ENCODE data around the gene RGS3. TPM values are rescaled to one million over a fixed set of nuclear protein-coding genes. Genes with fewer than 3 reads are reported as not detected.

Gene RGS3
- total RNA-seq, 1 experiment from 2014 or later = 16.6 TPM

- TF ChIP-seq, protein P1, sequence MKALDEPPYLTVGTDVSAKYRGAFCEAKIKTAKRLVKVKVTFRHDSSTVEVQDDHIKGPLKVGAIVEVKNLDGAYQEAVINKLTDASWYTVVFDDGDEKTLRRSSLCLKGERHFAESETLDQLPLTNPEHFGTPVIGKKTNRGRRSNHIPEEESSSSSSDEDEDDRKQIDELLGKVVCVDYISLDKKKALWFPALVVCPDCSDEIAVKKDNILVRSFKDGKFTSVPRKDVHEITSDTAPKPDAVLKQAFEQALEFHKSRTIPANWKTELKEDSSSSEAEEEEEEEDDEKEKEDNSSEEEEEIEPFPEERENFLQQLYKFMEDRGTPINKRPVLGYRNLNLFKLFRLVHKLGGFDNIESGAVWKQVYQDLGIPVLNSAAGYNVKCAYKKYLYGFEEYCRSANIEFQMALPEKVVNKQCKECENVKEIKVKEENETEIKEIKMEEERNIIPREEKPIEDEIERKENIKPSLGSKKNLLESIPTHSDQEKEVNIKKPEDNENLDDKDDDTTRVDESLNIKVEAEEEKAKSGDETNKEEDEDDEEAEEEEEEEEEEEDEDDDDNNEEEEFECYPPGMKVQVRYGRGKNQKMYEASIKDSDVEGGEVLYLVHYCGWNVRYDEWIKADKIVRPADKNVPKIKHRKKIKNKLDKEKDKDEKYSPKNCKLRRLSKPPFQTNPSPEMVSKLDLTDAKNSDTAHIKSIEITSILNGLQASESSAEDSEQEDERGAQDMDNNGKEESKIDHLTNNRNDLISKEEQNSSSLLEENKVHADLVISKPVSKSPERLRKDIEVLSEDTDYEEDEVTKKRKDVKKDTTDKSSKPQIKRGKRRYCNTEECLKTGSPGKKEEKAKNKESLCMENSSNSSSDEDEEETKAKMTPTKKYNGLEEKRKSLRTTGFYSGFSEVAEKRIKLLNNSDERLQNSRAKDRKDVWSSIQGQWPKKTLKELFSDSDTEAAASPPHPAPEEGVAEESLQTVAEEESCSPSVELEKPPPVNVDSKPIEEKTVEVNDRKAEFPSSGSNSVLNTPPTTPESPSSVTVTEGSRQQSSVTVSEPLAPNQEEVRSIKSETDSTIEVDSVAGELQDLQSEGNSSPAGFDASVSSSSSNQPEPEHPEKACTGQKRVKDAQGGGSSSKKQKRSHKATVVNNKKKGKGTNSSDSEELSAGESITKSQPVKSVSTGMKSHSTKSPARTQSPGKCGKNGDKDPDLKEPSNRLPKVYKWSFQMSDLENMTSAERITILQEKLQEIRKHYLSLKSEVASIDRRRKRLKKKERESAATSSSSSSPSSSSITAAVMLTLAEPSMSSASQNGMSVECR (CRISPR knock-in tag; IDR thresholded peaks at IDR 0.05; ENCODE audit: borderline replicate concordance) = no peak
These were observed 22.8 kb downstream of the RGS3 start (continued) for GRCh38 chr9:113486327-113486726.

GRCh38 chr9:113488071-113488470, 24.5 kb downstream of the RGS3 start:
- CTCF ChIA-PET = no interaction called here
- Mint-ChIP-seq H3K36me3 (no peaks in the 10 kb centered on the region; the same call in 1 of the 2 replicates), H3K27ac (peak overlapping the region; percentile 7; the same call in 1 of the 2 replicates)

DNA sequence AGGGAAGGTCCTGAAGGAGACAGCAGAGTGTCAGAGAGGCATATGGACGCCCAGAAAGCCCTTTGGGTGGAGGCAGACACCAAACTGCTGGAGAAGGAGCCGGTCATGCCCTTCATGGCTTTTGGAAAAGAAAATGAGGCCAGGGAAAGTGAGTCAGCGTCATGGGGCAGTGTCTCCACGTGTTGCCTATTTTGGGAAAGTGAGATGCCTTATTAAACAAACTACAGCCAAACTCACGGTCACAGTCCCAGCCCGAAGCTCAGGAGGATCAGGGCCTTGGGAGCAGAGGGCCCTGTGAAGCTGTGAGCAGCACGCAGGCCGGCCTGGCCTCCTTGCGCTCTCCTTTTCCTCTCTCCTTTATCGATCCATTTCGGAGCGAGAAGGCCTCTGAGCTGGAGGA, 25.0 kb downstream of the RGS3 start:
- no peaks in the 10 kb centered on the region; the same call in 1 of the 2 replicates for H3K36me3 Mint-ChIP-seq
- H3K4me1 Mint-ChIP-seq = peaks cover 12% of the 10 kb centered on the region
- no peak overlapping the region for H3K4me3 Mint-ChIP-seq
- no peaks in the 10 kb centered on the region for H3K9me3 Mint-ChIP-seq
- H3K27ac Mint-ChIP-seq = no peak overlapping the region
- CTCF ChIA-PET = no interaction called here
- ATAC-seq = no peak
- POLR2A ChIA-PET = no interaction called here
- H3K27me3 Mint-ChIP-seq (ENCODE audit: low read depth) = no peaks in the 10 kb centered on the region; the same call in 1 of the 2 replicates
- no peak for DNase-seq (ENCODE audit: low spot score)
- TF ChIP-seq MYBL2 (CRISPR knock-in tag; IDR thresholded peaks at IDR 0.05) = no peak
- TF ChIP-seq CBFB (CRISPR knock-in tag; IDR thresholded peaks at IDR 0.05; ENCODE audit: low read depth) = no peak
- no peak for TF ChIP-seq GABPB1 (CRISPR knock-in tag; IDR thresholded peaks at IDR 0.05)
- no peak for TF ChIP-seq FOXJ3 (CRISPR knock-in tag; IDR thresholded peaks at IDR 0.05; ENCODE audit: borderline replicate concordance)
- TF ChIP-seq, protein P2, sequence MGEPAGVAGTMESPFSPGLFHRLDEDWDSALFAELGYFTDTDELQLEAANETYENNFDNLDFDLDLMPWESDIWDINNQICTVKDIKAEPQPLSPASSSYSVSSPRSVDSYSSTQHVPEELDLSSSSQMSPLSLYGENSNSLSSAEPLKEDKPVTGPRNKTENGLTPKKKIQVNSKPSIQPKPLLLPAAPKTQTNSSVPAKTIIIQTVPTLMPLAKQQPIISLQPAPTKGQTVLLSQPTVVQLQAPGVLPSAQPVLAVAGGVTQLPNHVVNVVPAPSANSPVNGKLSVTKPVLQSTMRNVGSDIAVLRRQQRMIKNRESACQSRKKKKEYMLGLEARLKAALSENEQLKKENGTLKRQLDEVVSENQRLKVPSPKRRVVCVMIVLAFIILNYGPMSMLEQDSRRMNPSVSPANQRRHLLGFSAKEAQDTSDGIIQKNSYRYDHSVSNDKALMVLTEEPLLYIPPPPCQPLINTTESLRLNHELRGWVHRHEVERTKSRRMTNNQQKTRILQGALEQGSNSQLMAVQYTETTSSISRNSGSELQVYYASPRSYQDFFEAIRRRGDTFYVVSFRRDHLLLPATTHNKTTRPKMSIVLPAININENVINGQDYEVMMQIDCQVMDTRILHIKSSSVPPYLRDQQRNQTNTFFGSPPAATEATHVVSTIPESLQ (CRISPR knock-in tag; IDR thresholded peaks at IDR 0.05) = no peak
- no peak for TF ChIP-seq GRHL2 (CRISPR knock-in tag; IDR thresholded peaks at IDR 0.05; ENCODE audit: insufficient replicate concordance, severe bottlenecking)
- TF ChIP-seq, protein P3, sequence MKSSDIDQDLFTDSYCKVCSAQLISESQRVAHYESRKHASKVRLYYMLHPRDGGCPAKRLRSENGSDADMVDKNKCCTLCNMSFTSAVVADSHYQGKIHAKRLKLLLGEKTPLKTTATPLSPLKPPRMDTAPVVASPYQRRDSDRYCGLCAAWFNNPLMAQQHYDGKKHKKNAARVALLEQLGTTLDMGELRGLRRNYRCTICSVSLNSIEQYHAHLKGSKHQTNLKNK (CRISPR knock-in tag; IDR thresholded peaks at IDR 0.05) = no peak
- TF ChIP-seq ATF3 (CRISPR knock-in tag; conservative IDR thresholded peaks at IDR 0.05) = no peak
- TF ChIP-seq FOXP4 (CRISPR knock-in tag; IDR thresholded peaks at IDR 0.05) = no peak

More at GRCh38 chr9:113488071-113488470, 24.5 kb downstream of the RGS3 start:
- POLR2A ChIA-PET = no interaction called here
- ATAC-seq (no peak), DNase-seq (ENCODE audit: low spot score) (no peak)
- Mint-ChIP-seq H3K4me3 (no peak overlapping the region), H3K27me3 (ENCODE audit: low read depth) (no peaks in the 10 kb centered on the region; the same call in 1 of the 2 replicates), H3K4me1 (peaks cover 10% of the 10 kb centered on the region), H3K9me3 (no peaks in the 10 kb centered on the region)
- no peak for TF ChIP-seq CBFB (CRISPR knock-in tag; IDR thresholded peaks at IDR 0.05; ENCODE audit: low read depth)
- TF ChIP-seq FOXP4 (CRISPR knock-in tag; IDR thresholded peaks at IDR 0.05) = no peak
- TF ChIP-seq ZNF138 (CRISPR knock-in tag; conservative IDR thresholded peaks at IDR 0.05) = no peak
- TF ChIP-seq, protein P4, sequence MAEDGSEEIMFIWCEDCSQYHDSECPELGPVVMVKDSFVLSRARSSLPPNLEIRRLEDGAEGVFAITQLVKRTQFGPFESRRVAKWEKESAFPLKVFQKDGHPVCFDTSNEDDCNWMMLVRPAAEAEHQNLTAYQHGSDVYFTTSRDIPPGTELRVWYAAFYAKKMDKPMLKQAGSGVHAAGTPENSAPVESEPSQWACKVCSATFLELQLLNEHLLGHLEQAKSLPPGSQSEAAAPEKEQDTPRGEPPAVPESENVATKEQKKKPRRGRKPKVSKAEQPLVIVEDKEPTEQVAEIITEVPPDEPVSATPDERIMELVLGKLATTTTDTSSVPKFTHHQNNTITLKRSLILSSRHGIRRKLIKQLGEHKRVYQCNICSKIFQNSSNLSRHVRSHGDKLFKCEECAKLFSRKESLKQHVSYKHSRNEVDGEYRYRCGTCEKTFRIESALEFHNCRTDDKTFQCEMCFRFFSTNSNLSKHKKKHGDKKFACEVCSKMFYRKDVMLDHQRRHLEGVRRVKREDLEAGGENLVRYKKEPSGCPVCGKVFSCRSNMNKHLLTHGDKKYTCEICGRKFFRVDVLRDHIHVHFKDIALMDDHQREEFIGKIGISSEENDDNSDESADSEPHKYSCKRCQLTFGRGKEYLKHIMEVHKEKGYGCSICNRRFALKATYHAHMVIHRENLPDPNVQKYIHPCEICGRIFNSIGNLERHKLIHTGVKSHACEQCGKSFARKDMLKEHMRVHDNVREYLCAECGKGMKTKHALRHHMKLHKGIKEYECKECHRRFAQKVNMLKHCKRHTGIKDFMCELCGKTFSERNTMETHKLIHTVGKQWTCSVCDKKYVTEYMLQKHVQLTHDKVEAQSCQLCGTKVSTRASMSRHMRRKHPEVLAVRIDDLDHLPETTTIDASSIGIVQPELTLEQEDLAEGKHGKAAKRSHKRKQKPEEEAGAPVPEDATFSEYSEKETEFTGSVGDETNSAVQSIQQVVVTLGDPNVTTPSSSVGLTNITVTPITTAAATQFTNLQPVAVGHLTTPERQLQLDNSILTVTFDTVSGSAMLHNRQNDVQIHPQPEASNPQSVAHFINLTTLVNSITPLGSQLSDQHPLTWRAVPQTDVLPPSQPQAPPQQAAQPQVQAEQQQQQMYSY (CRISPR knock-in tag; IDR thresholded peaks at IDR 0.05) = no peak
- TF ChIP-seq GTF2I (CRISPR knock-in tag; conservative IDR thresholded peaks at IDR 0.05) = no peak
- TF ChIP-seq TCF7 (CRISPR knock-in tag; IDR thresholded peaks at IDR 0.05; ENCODE audit: low read depth) = no peak
- no peak for TF ChIP-seq SMAD4 (CRISPR knock-in tag; IDR thresholded peaks at IDR 0.05)
